ENCODE data around the gene SLC38A2. TPM values are rescaled to one million over a fixed set of nuclear protein-coding genes. Genes with fewer than 3 reads are reported as not detected.

The SLC38A2 gene
- total RNA-seq, 6 experiments from 2014 or later = 787 to 1,148 (median 975) TPM

GRCh38 chr12:46412857-46413256, 40.3 kb upstream of the SLC38A2 start:
- DNase-seq = no peak
- Mint-ChIP-seq H3K36me3 (ENCODE audit: low read depth) (peaks cover 5% of the 10 kb centered on the region), H3K4me1 (ENCODE audit: low read depth) (peaks cover 15% of the 10 kb centered on the region), H3K9me3 (no peaks in the 10 kb centered on the region), H3K27ac (no peak overlapping the region), H3K4me3 (no peak overlapping the region), H3K27me3 (ENCODE audit: insufficient read depth) (peaks cover 1% of the 10 kb centered on the region)
- no peak for TF ChIP-seq CTCF (IDR thresholded peaks at IDR 0.05)

- no peaks in the 10 kb centered on the region; the same call in 1 of the 2 replicates for H3K9me3 Mint-ChIP-seq
- DNase-seq = no peak
- H3K36me3 Mint-ChIP-seq (ENCODE audit: low read depth) = peaks cover 14% of the 10 kb centered on the region
- peaks cover 37% of the 10 kb centered on the region for H3K4me1 Mint-ChIP-seq (ENCODE audit: low read depth)
- no peak overlapping the region for H3K27ac Mint-ChIP-seq
- no peak overlapping the region for H3K4me3 Mint-ChIP-seq
- H3K27me3 Mint-ChIP-seq (ENCODE audit: insufficient read depth) = peaks cover 1% of the 10 kb centered on the region
- TF ChIP-seq CTCF (IDR thresholded peaks at IDR 0.05) = no peak
Measured at GRCh38 chr12:46410495-46410894, 37.9 kb upstream of the SLC38A2 start.

GRCh38 chr12:46409974-46410373, 37.4 kb upstream of the SLC38A2 start:
- H3K27me3 Mint-ChIP-seq (ENCODE audit: insufficient read depth) = peaks cover 1% of the 10 kb centered on the region
- TF ChIP-seq CTCF (IDR thresholded peaks at IDR 0.05) = no peak
- DNase-seq = no peak
- H3K4me1 Mint-ChIP-seq (ENCODE audit: low read depth) = peaks cover 42% of the 10 kb centered on the region
- H3K36me3 Mint-ChIP-seq (ENCODE audit: low read depth) = peaks cover 19% of the 10 kb centered on the region
- H3K27ac Mint-ChIP-seq = no peak overlapping the region
- no peak overlapping the region for H3K4me3 Mint-ChIP-seq
- H3K9me3 Mint-ChIP-seq = peaks cover 2% of the 10 kb centered on the region

- peaks cover 48% of the 10 kb centered on the region for H3K4me1 Mint-ChIP-seq (ENCODE audit: low read depth)
- peaks cover 1% of the 10 kb centered on the region for H3K27me3 Mint-ChIP-seq (ENCODE audit: insufficient read depth)
- H3K9me3 Mint-ChIP-seq = peaks cover 9% of the 10 kb centered on the region
- peaks cover 26% of the 10 kb centered on the region for H3K36me3 Mint-ChIP-seq (ENCODE audit: low read depth)
- no peak overlapping the region for H3K4me3 Mint-ChIP-seq
- no peak for DNase-seq
- no peak overlapping the region for H3K27ac Mint-ChIP-seq
- no peak for TF ChIP-seq CTCF (IDR thresholded peaks at IDR 0.05)
Measured at GRCh38 chr12:46409342-46409741, 36.8 kb upstream of the SLC38A2 start.

GRCh38 chr12:46408441-46408840, 35.9 kb upstream of the SLC38A2 start:
- peaks cover 27% of the 10 kb centered on the region for H3K36me3 Mint-ChIP-seq (ENCODE audit: low read depth)
- no peak for DNase-seq
- no peak overlapping the region for H3K4me3 Mint-ChIP-seq
- peaks cover 57% of the 10 kb centered on the region for H3K4me1 Mint-ChIP-seq (ENCODE audit: low read depth)
- H3K9me3 Mint-ChIP-seq = peaks cover 9% of the 10 kb centered on the region
- H3K27ac Mint-ChIP-seq = no peak overlapping the region
- no peak for TF ChIP-seq CTCF (IDR thresholded peaks at IDR 0.05)
- H3K27me3 Mint-ChIP-seq (ENCODE audit: insufficient read depth) = peaks cover 1% of the 10 kb centered on the region

GRCh38 chr12:46407361-46407760, 34.8 kb upstream of the SLC38A2 start:
- no peak for DNase-seq
- no peak for TF ChIP-seq CTCF (IDR thresholded peaks at IDR 0.05)

More at GRCh38 chr12:46407361-46407760, 34.8 kb upstream of the SLC38A2 start:
- Mint-ChIP-seq H3K9me3 (peaks cover 9% of the 10 kb centered on the region), H3K4me1 (ENCODE audit: low read depth) (peaks cover 68% of the 10 kb centered on the region), H3K36me3 (ENCODE audit: low read depth) (peaks cover 27% of the 10 kb centered on the region), H3K27me3 (ENCODE audit: insufficient read depth) (peaks cover 1% of the 10 kb centered on the region), H3K4me3 (no peak overlapping the region), H3K27ac (no peak overlapping the region)
